ENCODE measurements around the gene TRAPPC2.

GRCh38 chrX:13760426-13760825 lies 26.0 kb upstream of the TRAPPC2 start:
- TF ChIP-seq CTCF (conservative IDR thresholded peaks at IDR 0.05; ENCODE audit: low read depth, low read length), result no peak
- TF ChIP-seq EZH2 (IDR thresholded peaks at IDR 0.05; ENCODE audit: borderline replicate concordance, low read depth, low read length, poor library complexity, severe bottlenecking), result no peak
